MCF 10A (cell line): ENCODE measurements around the gene CYTH3. TPM values are rescaled to one million over a fixed set of nuclear protein-coding genes. Genes with fewer than 3 reads are reported as not detected.

ENCODE experiments used
- BruUV-seq: library from RNA; stranded (reverse); fragments of 400-500 nt; replicated peaks from 2 replicates; lab custom pipeline; 2021; lab: Mats Ljungman, UMichigan
- CTCF ChIA-PET: fragments of 300-600 bp; sonication (Branson Sonifier 250); formaldehyde crosslinking; extraction: SDS; loops from one replicate; lab custom pipeline; 2021; ENCODE audit warnings: antibody characterized with exemption, inconsistent platforms; lab: Yijun Ruan, JAX
- POLR2A ChIA-PET: fragments of 300-600, 350-650 bp; sonication (Branson Sonifier 250); formaldehyde crosslinking; extraction: SDS; loops from one replicate; lab custom pipeline; 2020; ENCODE audit warnings: antibody characterized with exemption, inconsistent platforms; lab: Yijun Ruan, JAX
- DNase-seq: peaks from one replicate; pipeline ENCODE4 v3.0.0-alpha.2; 2018; ENCODE audit not compliant: unreplicated experiment
- H3K27ac Mint-ChIP-seq: one replicate; pipeline ENCODE4 v1.8.0; 2022; ENCODE audit warnings: mild to moderate bottlenecking, low read depth, mixed read lengths; ENCODE audit not compliant: unreplicated experiment
- H3K27me3 Mint-ChIP-seq: one replicate; pipeline ENCODE4 v1.8.0; 2022; ENCODE audit warnings: mixed read lengths; ENCODE audit not compliant: insufficient read depth, unreplicated experiment
- H3K36me3 Mint-ChIP-seq: one replicate; pipeline ENCODE4 v1.8.0; 2022; ENCODE audit warnings: mild to moderate bottlenecking, moderate library complexity, mixed read lengths; ENCODE audit not compliant: insufficient read depth, unreplicated experiment
- H3K4me1 Mint-ChIP-seq: one replicate; pipeline ENCODE4 v1.8.0; 2022; ENCODE audit warnings: mixed read lengths; ENCODE audit not compliant: insufficient read depth, unreplicated experiment
- H3K4me3 Mint-ChIP-seq: one replicate; pipeline ENCODE4 v1.8.0; 2022; ENCODE audit warnings: mild to moderate bottlenecking, moderate library complexity, mixed read lengths; ENCODE audit not compliant: unreplicated experiment
- H3K9me3 Mint-ChIP-seq: one replicate; pipeline ENCODE4 v1.8.0; 2022; ENCODE audit warnings: mixed read lengths; ENCODE audit not compliant: unreplicated experiment
- CTCF ChIP-seq: fragments of 200-600 bp; IDR thresholded peaks from one replicate; pipeline ENCODE4 v1.8.0; 2022; ENCODE audit warnings: antibody characterized with exemption, mild to moderate bottlenecking; ENCODE audit not compliant: unreplicated experiment
- intact Hi-C: fragments of 100-400 bp; cut with micrococcal nuclease; formaldehyde crosslinking; loops from 2 replicates; pipeline ENCODE4 v1.14.1; 2022
- total RNA-seq: library from RNA; stranded (reverse); gene quantifications from 2 replicates; pipeline ENCODE4 v1.2.3, GENCODE V29; 2022

The CYTH3 gene
- total RNA-seq, 1 experiment from 2014 or later = 23.5 TPM

GRCh38 chr7:6157685-6158423 lies 114.6 kb downstream of the CYTH3 start:
- Mint-ChIP-seq H3K4me1 (no peaks in the 10 kb centered on the region), H3K27ac (no peak overlapping the region), H3K27me3 (no peaks in the 10 kb centered on the region), H3K9me3 (no peaks in the 10 kb centered on the region), H3K36me3 (peaks cover 59% of the 10 kb centered on the region), H3K4me3 (no peak overlapping the region)
- no peak for TF ChIP-seq CTCF
- ChIA-PET POLR2A (interaction anchor here (0.5 kb wide), 1 partner anchor 40 kb away, joined by 3 read pairs; no protein-coding TSS in a partner anchor), CTCF (interaction anchor here (0.6 to 1.4 kb wide), 3 partner anchors 150 to 183 kb away, joined by 3 read pairs; no protein-coding TSS in a partner anchor)
- no TSS peak for BruUV-seq
- intact Hi-C loops = no loop called here
- DNase-seq = no peak

- TF ChIP-seq CTCF = no peak
- no TSS peak for BruUV-seq
- POLR2A ChIA-PET = no interaction called here
- intact Hi-C loops = no loop called here
- no peak overlapping the region for H3K27ac Mint-ChIP-seq
- no peaks in the 10 kb centered on the region for H3K27me3 Mint-ChIP-seq
- no peak overlapping the region for H3K4me3 Mint-ChIP-seq
- no peak for DNase-seq
- H3K4me1 Mint-ChIP-seq = no peaks in the 10 kb centered on the region
- H3K9me3 Mint-ChIP-seq = no peaks in the 10 kb centered on the region
- CTCF ChIA-PET = interaction anchor here (0.5 to 1.4 kb wide), 3 partner anchors 151 to 177 kb away, joined by 3 read pairs; no protein-coding TSS in a partner anchor
- H3K36me3 Mint-ChIP-seq = peaks cover 63% of the 10 kb centered on the region
Measured at GRCh38 chr7:6156734-6157133, 115.7 kb downstream of the CYTH3 start.

- Mint-ChIP-seq H3K27ac (no peak overlapping the region), H3K9me3 (no peaks in the 10 kb centered on the region), H3K36me3 (peaks cover 61% of the 10 kb centered on the region), H3K4me1 (no peaks in the 10 kb centered on the region), H3K27me3 (no peaks in the 10 kb centered on the region), H3K4me3 (no peak overlapping the region)
- TF ChIP-seq CTCF = no peak
- BruUV-seq = no TSS peak
- CTCF ChIA-PET = interaction anchor here (0.6 kb wide), 1 partner anchor 118 kb away, joined by 3 read pairs; no protein-coding TSS in a partner anchor
- POLR2A ChIA-PET = no interaction called here
- no peak for DNase-seq
- intact Hi-C loops = no loop called here
Measured at GRCh38 chr7:6155596-6155995, 116.8 kb downstream of the CYTH3 start.

GRCh38 chr7:6154542-6155404 lies 117.7 kb downstream of the CYTH3 start:
- Mint-ChIP-seq H3K27ac (no peak overlapping the region), H3K9me3 (no peaks in the 10 kb centered on the region), H3K36me3 (peaks cover 61% of the 10 kb centered on the region), H3K4me1 (no peaks in the 10 kb centered on the region), H3K4me3 (no peak overlapping the region), H3K27me3 (no peaks in the 10 kb centered on the region)
- ChIA-PET CTCF (no interaction called here), POLR2A (no interaction called here)
- intact Hi-C loops = no loop called here
- BruUV-seq = no TSS peak
- DNase-seq = no peak
- no peak for TF ChIP-seq CTCF
